K562 (cell line): ENCODE measurements around the gene PTBP2. TPM values are rescaled to one million over a fixed set of nuclear protein-coding genes. Genes with fewer than 3 reads are reported as not detected.

Experiments used
- HMGN3 ChIP-seq: IDR thresholded peaks from 2 replicates; pipeline ENCODE4 v1.6.1; 2011; ENCODE audit warnings: borderline replicate concordance, low read depth, mild to moderate bottlenecking, mixed read lengths, low read length; ENCODE audit not compliant: insufficient read length; ENCODE audit errors: extremely low read depth
- JUN ChIP-seq, 2 experiments: sonication (generic) in 1 of 2; formaldehyde crosslinking in 1 of 2; IDR thresholded peaks; 2 replicates each; pipeline versions ENCODE4 v1.6.1 to v1.8.0; 2012 to 2022; ENCODE audit warnings: borderline replicate concordance in 2 of 2, mild to moderate bottlenecking in 2 of 2, improper control_type of control experiment in 1 of 2, low read depth in 1 of 2, low read length in 1 of 2, missing genetic modification reagents in 1 of 2
- KLF6 ChIP-seq: fragments of 250-450 bp; sonication (Bioruptor Pico); IDR thresholded peaks from 2 replicates; pipeline ENCODE4 v1.4.0; 2020; ENCODE audit warnings: mild to moderate bottlenecking, moderate library complexity, borderline replicate concordance
- MIER1 ChIP-seq: fragments of 450-650 bp; IDR thresholded peaks from 2 replicates; pipeline ENCODE4 v1.6.1; 2016; ENCODE audit warnings: antibody characterized with exemption, mild to moderate bottlenecking, low read depth
- PHB ChIP-seq: fragments of 250-450 bp; sonication (Bioruptor Pico); IDR thresholded peaks from 2 replicates; pipeline ENCODE4 v1.5.0; 2021
- TAF9B ChIP-seq: fragments of 450-650 bp; IDR thresholded peaks from 2 replicates; pipeline ENCODE4 v1.6.1; 2018; ENCODE audit warnings: mild to moderate bottlenecking; ENCODE audit not compliant: partially characterized antibody
- ZNF175 ChIP-seq: fragments of 200-800 bp; sonication (Bioruptor generic); IDR thresholded peaks from 2 replicates; pipeline ENCODE4 v1.6.1; 2016; ENCODE audit warnings: low read depth, mild to moderate bottlenecking, missing genetic modification characterization, missing compliant biosample characterization
- ZNF589 ChIP-seq: fragments of 200-800 bp; sonication (Bioruptor generic); IDR thresholded peaks from 2 replicates; pipeline ENCODE4 v1.6.1; 2016; ENCODE audit warnings: low read depth, missing genetic modification characterization, missing compliant biosample characterization
- polyA plus RNA-seq, 8 experiments: library from polyadenylated mRNA; depleted of rRNA in 4 of 8; stranded (reverse) in 5 of 8; unstranded in 3 of 8; fragments of >200 nt; fragmentation: Nextera tagmentation in 2 of 8; fragmentation: Illumina TruSeq in 1 of 8; extraction: Ambion mirVana in 2 of 8; extraction: Trizol in 1 of 8; gene quantifications; 2 replicates each; pipeline versions ENCODE4 v1.2.1 to v1.2.3, GENCODE V29; 2011 to 2014; ENCODE audit warnings: inconsistent platforms in 1 of 8, missing spikeins in 1 of 8
- total RNA-seq, 7 experiments: library from RNA; depleted of rRNA in 6 of 7; stranded (reverse); fragments of >200 nt in 6 of 7; fragmentation: Illumina TruSeq in 2 of 7; extraction: Trizol in 2 of 7; gene quantifications; 2 replicates each; pipeline versions ENCODE4 v1.2.1 to v1.2.3, GENCODE V29; 2011 to 2021; ENCODE audit warnings: low replicate concordance in 1 of 7
- TF ChIP-seq, protein P1 (sequence below), 2 experiments: fragments of 450-650 bp; formaldehyde crosslinking in 1 of 2; IDR thresholded peaks; 2 replicates each; pipeline versions ENCODE4 v1.4.0 to v1.6.1; 2014 to 2020; ENCODE audit warnings: mild to moderate bottlenecking in 2 of 2, borderline replicate concordance in 1 of 2, low read depth in 1 of 2
- TF ChIP-seq, protein P2 (sequence below): fragments of 450-650 bp; IDR thresholded peaks from 2 replicates; pipeline ENCODE4 v1.6.1; 2016; ENCODE audit warnings: missing biosample characterization, missing genetic modification characterization
- TF ChIP-seq, protein P3 (sequence below): fragments of 450-650 bp; IDR thresholded peaks from 2 replicates; pipeline ENCODE4 v1.6.1; 2018; ENCODE audit warnings: mild to moderate bottlenecking, low read depth; ENCODE audit not compliant: partially characterized antibody
- TF ChIP-seq, protein P4 (sequence below): fragments of 450-650 bp; formaldehyde crosslinking; IDR thresholded peaks from 2 replicates; pipeline ENCODE4 v1.4.0; 2020; ENCODE audit warnings: mild to moderate bottlenecking, moderate library complexity

The PTBP2 gene
- total and polyA plus RNA-seq, 9 of the 15 experiments (the other 6 are each of a cell fraction or from before 2014, with no cell fraction given), result 9.8 to 30.6 (median 19.0) TPM

DNA sequence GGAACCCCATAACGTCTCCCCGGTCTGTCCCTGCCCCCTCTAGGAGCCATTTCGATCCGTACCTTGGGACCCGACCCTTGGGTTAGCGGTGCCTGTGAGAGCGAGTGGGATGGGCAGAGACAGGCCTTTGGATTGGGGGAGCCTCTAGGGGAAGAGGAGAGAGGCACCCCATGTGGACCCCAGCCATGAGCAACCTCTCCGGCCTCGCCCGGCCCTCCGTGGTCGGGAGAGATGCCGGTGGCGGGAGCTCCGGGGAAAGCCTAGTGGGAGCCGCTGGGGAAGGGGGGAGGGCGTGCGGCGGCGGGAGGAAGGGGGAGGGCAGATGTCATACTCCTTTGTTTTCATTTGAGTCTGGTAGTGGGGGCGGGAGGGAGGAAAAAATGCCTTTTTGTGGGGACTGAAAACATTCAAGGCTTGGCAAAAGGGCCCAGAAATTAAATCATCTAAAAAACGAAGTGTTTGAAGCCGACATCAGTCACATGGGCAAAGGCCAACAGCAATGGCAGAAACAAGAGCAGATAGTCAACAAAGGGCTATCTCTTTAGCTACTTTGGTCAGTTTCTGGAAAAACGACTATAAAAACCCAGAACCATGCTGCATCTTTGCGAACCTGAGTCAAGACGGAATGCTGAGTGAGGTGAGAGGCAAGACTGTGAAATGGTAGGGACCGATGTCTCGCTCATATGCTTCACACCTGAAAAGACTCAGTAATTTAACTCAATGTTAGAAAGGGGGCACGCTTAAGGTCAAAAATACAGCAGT is 758 bp downstream of the PTBP2 start (continued):
- TF ChIP-seq ZNF589 (CRISPR knock-in tag), result no peak
- TF ChIP-seq MIER1, result no peak
- TF ChIP-seq, protein P1, sequence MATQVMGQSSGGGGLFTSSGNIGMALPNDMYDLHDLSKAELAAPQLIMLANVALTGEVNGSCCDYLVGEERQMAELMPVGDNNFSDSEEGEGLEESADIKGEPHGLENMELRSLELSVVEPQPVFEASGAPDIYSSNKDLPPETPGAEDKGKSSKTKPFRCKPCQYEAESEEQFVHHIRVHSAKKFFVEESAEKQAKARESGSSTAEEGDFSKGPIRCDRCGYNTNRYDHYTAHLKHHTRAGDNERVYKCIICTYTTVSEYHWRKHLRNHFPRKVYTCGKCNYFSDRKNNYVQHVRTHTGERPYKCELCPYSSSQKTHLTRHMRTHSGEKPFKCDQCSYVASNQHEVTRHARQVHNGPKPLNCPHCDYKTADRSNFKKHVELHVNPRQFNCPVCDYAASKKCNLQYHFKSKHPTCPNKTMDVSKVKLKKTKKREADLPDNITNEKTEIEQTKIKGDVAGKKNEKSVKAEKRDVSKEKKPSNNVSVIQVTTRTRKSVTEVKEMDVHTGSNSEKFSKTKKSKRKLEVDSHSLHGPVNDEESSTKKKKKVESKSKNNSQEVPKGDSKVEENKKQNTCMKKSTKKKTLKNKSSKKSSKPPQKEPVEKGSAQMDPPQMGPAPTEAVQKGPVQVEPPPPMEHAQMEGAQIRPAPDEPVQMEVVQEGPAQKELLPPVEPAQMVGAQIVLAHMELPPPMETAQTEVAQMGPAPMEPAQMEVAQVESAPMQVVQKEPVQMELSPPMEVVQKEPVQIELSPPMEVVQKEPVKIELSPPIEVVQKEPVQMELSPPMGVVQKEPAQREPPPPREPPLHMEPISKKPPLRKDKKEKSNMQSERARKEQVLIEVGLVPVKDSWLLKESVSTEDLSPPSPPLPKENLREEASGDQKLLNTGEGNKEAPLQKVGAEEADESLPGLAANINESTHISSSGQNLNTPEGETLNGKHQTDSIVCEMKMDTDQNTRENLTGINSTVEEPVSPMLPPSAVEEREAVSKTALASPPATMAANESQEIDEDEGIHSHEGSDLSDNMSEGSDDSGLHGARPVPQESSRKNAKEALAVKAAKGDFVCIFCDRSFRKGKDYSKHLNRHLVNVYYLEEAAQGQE (IDR thresholded peaks at IDR 0.05; ENCODE audit: borderline replicate concordance), result no peak
- TF ChIP-seq, protein P1 (CRISPR knock-in tag; IDR thresholded peaks at IDR 0.05; ENCODE audit: low read depth), result no peak
- TF ChIP-seq, protein P2, sequence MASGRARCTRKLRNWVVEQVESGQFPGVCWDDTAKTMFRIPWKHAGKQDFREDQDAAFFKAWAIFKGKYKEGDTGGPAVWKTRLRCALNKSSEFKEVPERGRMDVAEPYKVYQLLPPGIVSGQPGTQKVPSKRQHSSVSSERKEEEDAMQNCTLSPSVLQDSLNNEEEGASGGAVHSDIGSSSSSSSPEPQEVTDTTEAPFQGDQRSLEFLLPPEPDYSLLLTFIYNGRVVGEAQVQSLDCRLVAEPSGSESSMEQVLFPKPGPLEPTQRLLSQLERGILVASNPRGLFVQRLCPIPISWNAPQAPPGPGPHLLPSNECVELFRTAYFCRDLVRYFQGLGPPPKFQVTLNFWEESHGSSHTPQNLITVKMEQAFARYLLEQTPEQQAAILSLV (tag), result no peak
- no peak for TF ChIP-seq ZNF175 (CRISPR knock-in tag)
- TF ChIP-seq HMGN3, result no peak
- TF ChIP-seq, protein P3, sequence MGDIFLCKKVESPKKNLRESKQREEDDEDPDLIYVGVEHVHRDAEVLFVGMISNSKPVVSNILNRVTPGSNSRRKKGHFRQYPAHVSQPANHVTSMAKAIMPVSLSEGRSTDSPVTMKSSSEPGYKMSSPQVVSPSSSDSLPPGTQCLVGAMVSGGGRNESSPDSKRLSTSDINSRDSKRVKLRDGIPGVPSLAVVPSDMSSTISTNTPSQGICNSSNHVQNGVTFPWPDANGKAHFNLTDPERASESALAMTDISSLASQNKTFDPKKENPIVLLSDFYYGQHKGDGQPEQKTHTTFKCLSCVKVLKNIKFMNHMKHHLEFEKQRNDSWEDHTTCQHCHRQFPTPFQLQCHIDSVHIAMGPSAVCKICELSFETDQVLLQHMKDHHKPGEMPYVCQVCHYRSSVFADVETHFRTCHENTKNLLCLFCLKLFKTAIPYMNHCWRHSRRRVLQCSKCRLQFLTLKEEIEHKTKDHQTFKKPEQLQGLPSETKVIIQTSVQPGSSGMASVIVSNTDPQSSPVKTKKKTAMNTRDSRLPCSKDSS, result no peak
- TF ChIP-seq JUN (IDR thresholded peaks at IDR 0.05; ENCODE audit: borderline replicate concordance, low read depth, low read length), result no peak
- no peak for TF ChIP-seq JUN (CRISPR knock-in tag; IDR thresholded peaks at IDR 0.05; ENCODE audit: borderline replicate concordance)
- TF ChIP-seq PHB (CRISPR knock-in tag), result no peak
- peak; percentile 32 for TF ChIP-seq TAF9B
- TF ChIP-seq, protein P4, sequence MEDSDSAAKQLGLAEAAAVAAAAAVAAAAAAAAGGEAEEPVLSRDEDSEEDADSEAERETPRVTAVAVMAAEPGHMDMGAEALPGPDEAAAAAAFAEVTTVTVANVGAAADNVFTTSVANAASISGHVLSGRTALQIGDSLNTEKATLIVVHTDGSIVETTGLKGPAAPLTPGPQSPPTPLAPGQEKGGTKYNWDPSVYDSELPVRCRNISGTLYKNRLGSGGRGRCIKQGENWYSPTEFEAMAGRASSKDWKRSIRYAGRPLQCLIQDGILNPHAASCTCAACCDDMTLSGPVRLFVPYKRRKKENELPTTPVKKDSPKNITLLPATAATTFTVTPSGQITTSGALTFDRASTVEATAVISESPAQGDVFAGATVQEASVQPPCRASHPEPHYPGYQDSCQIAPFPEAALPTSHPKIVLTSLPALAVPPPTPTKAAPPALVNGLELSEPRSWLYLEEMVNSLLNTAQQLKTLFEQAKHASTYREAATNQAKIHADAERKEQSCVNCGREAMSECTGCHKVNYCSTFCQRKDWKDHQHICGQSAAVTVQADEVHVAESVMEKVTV (CRISPR knock-in tag), result no peak
- TF ChIP-seq KLF6 (CRISPR knock-in tag), result no peak
